Head of caudate nucleus (tissue), 42 donors: ENCODE measurements around the gene LRRC32.
"Not testable (repeated sequence)": the region's sequence is repeated elsewhere in the genome, so short reads cannot be mapped to it uniquely, and the experiment has no call there.

Experiments used
- DNase-seq, 42 donors: peaks; one replicate each; pipeline versions ENCODE4 v3.0.0 to v3.0.0-alpha.2; 2020 to 2021; ENCODE audit warnings: mixed read lengths in 7 of 42
- intact Hi-C: fragments of 100-400 bp; cut with DNase I; formaldehyde crosslinking; loops from one replicate; pipeline ENCODE4 v1.15.0; 2022

LRRC32 gene

DNA sequence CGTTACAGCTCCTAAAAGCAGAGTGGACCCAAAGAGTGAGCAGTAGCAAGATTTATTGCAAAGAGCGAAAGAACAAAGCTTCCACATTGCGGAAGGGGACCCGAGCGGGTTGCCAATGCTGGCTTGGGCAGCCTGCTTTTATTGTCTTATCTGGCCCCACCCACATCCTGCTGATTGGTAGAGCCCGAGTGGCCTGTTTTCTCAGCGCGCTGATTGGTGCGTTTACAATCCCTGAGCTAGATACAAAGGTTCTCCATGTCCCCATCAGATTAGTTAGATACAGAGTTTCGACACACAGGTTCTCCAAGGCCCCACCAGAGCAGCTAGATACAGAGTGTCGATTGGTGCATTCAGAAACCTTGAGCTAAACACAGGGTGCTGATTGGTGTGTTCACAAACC is 62.3 kb downstream of the LRRC32 start:
- peak in 3 of 42 donors; percentile 5 to 22 (median 15) for DNase-seq

More for the DNA sequence above, 62.3 kb downstream of the LRRC32 start:
- intact Hi-C loops = not testable (repeated sequence)
